ENCODE measurements around the gene YIPF1.

GRCh38 chr1:53918343-53918742, 28.7 kb upstream of the YIPF1 start:
- TF ChIP-seq CTCF (IDR thresholded peaks at IDR 0.05) (no peak), POLR2A (IDR thresholded peaks at IDR 0.05) (no peak)

All from adrenal gland (tissue), 5 donors.